DMS53 treated with DMSO at 0.1 percent for 48 hours (cell line): ENCODE measurements around the gene TNFRSF12A.

ENCODE experiments used
- DNase-seq: peaks from one replicate; lab custom pipeline; 2025; ENCODE audit not compliant: unreplicated experiment; lab: John Stamatoyannopoulos, UW

Gene TNFRSF12A

GRCh38 chr16:3020247-3020603 is at the start of gene TNFRSF12A:
TNFRSF12A (plus strand) TSS chr16:3020368; CDS start chr16:3020398, 30 bp downstream.
- DNase-seq, result peak; percentile 45

GRCh38 chr16:2970563-2970962 is 49.6 kb upstream of the TNFRSF12A start:
- no peak for DNase-seq

GRCh38 chr16:2971134-2971984 is 48.8 kb upstream of the TNFRSF12A start:
- no peak for DNase-seq

- DNase-seq, result no peak
These were observed 48.0 kb upstream of the TNFRSF12A start for GRCh38 chr16:2971985-2972784.

- no peak for DNase-seq
These were observed 47.1 kb upstream of the TNFRSF12A start for GRCh38 chr16:2973093-2973492.

- DNase-seq, result no peak
These were observed 46.4 kb upstream of the TNFRSF12A start for GRCh38 chr16:2973605-2974318.

GRCh38 chr16:2974319-2975056 is 45.7 kb upstream of the TNFRSF12A start:
- no peak for DNase-seq

- no peak for DNase-seq
These were observed 44.9 kb upstream of the TNFRSF12A start for GRCh38 chr16:2975161-2975795.

- DNase-seq, result no peak
These were observed 44.0 kb upstream of the TNFRSF12A start for GRCh38 chr16:2976201-2976600.

GRCh38 chr16:2976673-2977072 is 43.5 kb upstream of the TNFRSF12A start:
- no peak for DNase-seq

- DNase-seq, result no peak
These were observed 42.7 kb upstream of the TNFRSF12A start for GRCh38 chr16:2977440-2977839.

- DNase-seq, result no peak
These were observed 40.4 kb upstream of the TNFRSF12A start for GRCh38 chr16:2979669-2980226.

- peak; percentile 53 for DNase-seq
These were observed 39.7 kb upstream of the TNFRSF12A start, which contains the start of gene PKMYT1 for GRCh38 chr16:2980227-2981176. PKMYT1 (minus strand) TSS chr16:2980446; CDS start chr16:2979657, 789 bp downstream.

GRCh38 chr16:2981177-2981898 is 38.8 kb upstream of the TNFRSF12A start:
- no peak for DNase-seq

- DNase-seq, result no peak
These were observed 38.3 kb upstream of the TNFRSF12A start for GRCh38 chr16:2981899-2982250.

- DNase-seq, result no peak
These were observed 37.8 kb upstream of the TNFRSF12A start for GRCh38 chr16:2982402-2982801.

- DNase-seq, result peak; percentile 53
These were observed 36.4 kb upstream of the TNFRSF12A start for GRCh38 chr16:2983706-2984136.

GRCh38 chr16:2985462-2985861 is 34.7 kb upstream of the TNFRSF12A start:
- no peak for DNase-seq
